Measurements from ENCODE around the gene NXPH3. TPM values are rescaled to one million over a fixed set of nuclear protein-coding genes. Genes with fewer than 3 reads are reported as not detected.

Gene NXPH3
- total RNA-seq, 1 donor, result 1.9 TPM

GRCh38 chr17:49590874-49591273 lies 15.2 kb downstream of the NXPH3 start:
- no peak for TF ChIP-seq CTCF (IDR thresholded peaks at IDR 0.05; ENCODE audit: insufficient read depth, low read length)
- H3K4me3 ChIP-seq (ENCODE audit: low read depth, low read length), result no peak overlapping the region
- no peak for DNase-seq (ENCODE audit: low read depth)

- DNase-seq (ENCODE audit: low read depth), result no peak
- no peak for TF ChIP-seq CTCF (IDR thresholded peaks at IDR 0.05; ENCODE audit: insufficient read depth, low read length)
- H3K4me3 ChIP-seq (ENCODE audit: low read depth, low read length), result no peak overlapping the region
Measured at GRCh38 chr17:49592263-49592662, 16.6 kb downstream of the NXPH3 start.

- no peak for TF ChIP-seq CTCF (IDR thresholded peaks at IDR 0.05; ENCODE audit: insufficient read depth, low read length)
- DNase-seq (ENCODE audit: low read depth), result no peak
- no peak overlapping the region for H3K4me3 ChIP-seq (ENCODE audit: low read depth, low read length)
Measured at GRCh38 chr17:49595328-49595727, 19.7 kb downstream of the NXPH3 start.

- no peak overlapping the region for H3K4me3 ChIP-seq (ENCODE audit: low read depth, low read length)
- DNase-seq (ENCODE audit: low read depth), result no peak
- TF ChIP-seq CTCF (IDR thresholded peaks at IDR 0.05; ENCODE audit: insufficient read depth, low read length), result no peak
Measured at GRCh38 chr17:49595980-49596379, 20.3 kb downstream of the NXPH3 start.

- TF ChIP-seq CTCF (IDR thresholded peaks at IDR 0.05; ENCODE audit: insufficient read depth, low read length), result no peak
- no peak for DNase-seq (ENCODE audit: low read depth)
- H3K4me3 ChIP-seq (ENCODE audit: low read depth, low read length), result no peak overlapping the region
Measured at GRCh38 chr17:49596613-49597244, 21.1 kb downstream of the NXPH3 start.

- H3K4me3 ChIP-seq (ENCODE audit: low read depth, low read length), result no peak overlapping the region
- no peak for TF ChIP-seq CTCF (IDR thresholded peaks at IDR 0.05; ENCODE audit: insufficient read depth, low read length)
- no peak for DNase-seq (ENCODE audit: low read depth)
Measured at GRCh38 chr17:49597436-49597835, 21.8 kb downstream of the NXPH3 start.

All from fibroblast of the aortic adventitia (primary cell).